ENCODE measurements around the gene ATF6. TPM values are rescaled to one million over a fixed set of nuclear protein-coding genes. Genes with fewer than 3 reads are reported as not detected.

The ATF6 gene
- total and polyA plus RNA-seq, 2 of the 4 experiments (the other 2 are of a cell fraction) = 12.2 to 17.6 TPM

GRCh38 chr1:161720422-161720821 is 45.7 kb upstream of the ATF6 start:
- no CpG with 5 or more reads among the region's 1 CpG for WGBS, 2 experiments (ENCODE audit: extremely low coverage in 2 of 2, insufficient read length in 1 of 2)
- no peak overlapping the region for H2BK120ac ChIP-seq (ENCODE audit: low read depth, low read length)
- dilution Hi-C loops (cut with HindIII; ENCODE audit: low sequenced_read_pairs, unreplicated experiment) (no loop called here), intact Hi-C loops (cut with micrococcal nuclease) (no loop called here), in situ Hi-C loops (cut with MboI; ENCODE audit: low sequenced_read_pairs) (no loop called here)
- no peaks in the 10 kb centered on the region for H4K20me1 ChIP-seq (ENCODE audit: insufficient read depth, low read length)
- no TSS peak for BruUV-seq (replicated peaks)
- no peak for TF ChIP-seq BHLHE40 (IDR thresholded peaks at IDR 0.05; ENCODE audit: low read depth, low read length)
- TF ChIP-seq MAFK (IDR thresholded peaks at IDR 0.05; ENCODE audit: low read depth, low read length) = no peak
- TF ChIP-seq ELK1 (IDR thresholded peaks at IDR 0.05; ENCODE audit: borderline replicate concordance, low read depth, low read length) = no peak
- no peak for TF ChIP-seq MXI1 (IDR thresholded peaks at IDR 0.05; ENCODE audit: borderline replicate concordance, low read depth, low read length)
- TF ChIP-seq SMC3 (IDR thresholded peaks at IDR 0.05; ENCODE audit: low read depth, low read length) = no peak
- TF ChIP-seq NFE2L2 (IDR thresholded peaks at IDR 0.05; ENCODE audit: low read depth, low read length) = no peak
- TF ChIP-seq, protein P1, sequence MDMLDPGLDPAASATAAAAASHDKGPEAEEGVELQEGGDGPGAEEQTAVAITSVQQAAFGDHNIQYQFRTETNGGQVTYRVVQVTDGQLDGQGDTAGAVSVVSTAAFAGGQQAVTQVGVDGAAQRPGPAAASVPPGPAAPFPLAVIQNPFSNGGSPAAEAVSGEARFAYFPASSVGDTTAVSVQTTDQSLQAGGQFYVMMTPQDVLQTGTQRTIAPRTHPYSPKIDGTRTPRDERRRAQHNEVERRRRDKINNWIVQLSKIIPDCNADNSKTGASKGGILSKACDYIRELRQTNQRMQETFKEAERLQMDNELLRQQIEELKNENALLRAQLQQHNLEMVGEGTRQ (IDR thresholded peaks at IDR 0.05; ENCODE audit: low read depth, low read length) = no peak
- no peak for TF ChIP-seq FOS (IDR thresholded peaks at IDR 0.05; ENCODE audit: low read depth, low read length)
- TF ChIP-seq RCOR1 (IDR thresholded peaks at IDR 0.05; ENCODE audit: insufficient replicate concordance, low read length) = no peak
- no peak for TF ChIP-seq RAD21 (IDR thresholded peaks at IDR 0.05; ENCODE audit: low read length)
- TF ChIP-seq CHD1 (IDR thresholded peaks at IDR 0.05; ENCODE audit: low read depth, low read length) = no peak
- TF ChIP-seq RFX5 (IDR thresholded peaks at IDR 0.05; ENCODE audit: low read depth, low read length) = no peak
- no peak for TF ChIP-seq CEBPB (IDR thresholded peaks at IDR 0.05; ENCODE audit: low read depth, low read length)
- TF ChIP-seq MAZ (IDR thresholded peaks at IDR 0.05; ENCODE audit: borderline replicate concordance, low read depth, low read length) = no peak
- TF ChIP-seq, protein P2, sequence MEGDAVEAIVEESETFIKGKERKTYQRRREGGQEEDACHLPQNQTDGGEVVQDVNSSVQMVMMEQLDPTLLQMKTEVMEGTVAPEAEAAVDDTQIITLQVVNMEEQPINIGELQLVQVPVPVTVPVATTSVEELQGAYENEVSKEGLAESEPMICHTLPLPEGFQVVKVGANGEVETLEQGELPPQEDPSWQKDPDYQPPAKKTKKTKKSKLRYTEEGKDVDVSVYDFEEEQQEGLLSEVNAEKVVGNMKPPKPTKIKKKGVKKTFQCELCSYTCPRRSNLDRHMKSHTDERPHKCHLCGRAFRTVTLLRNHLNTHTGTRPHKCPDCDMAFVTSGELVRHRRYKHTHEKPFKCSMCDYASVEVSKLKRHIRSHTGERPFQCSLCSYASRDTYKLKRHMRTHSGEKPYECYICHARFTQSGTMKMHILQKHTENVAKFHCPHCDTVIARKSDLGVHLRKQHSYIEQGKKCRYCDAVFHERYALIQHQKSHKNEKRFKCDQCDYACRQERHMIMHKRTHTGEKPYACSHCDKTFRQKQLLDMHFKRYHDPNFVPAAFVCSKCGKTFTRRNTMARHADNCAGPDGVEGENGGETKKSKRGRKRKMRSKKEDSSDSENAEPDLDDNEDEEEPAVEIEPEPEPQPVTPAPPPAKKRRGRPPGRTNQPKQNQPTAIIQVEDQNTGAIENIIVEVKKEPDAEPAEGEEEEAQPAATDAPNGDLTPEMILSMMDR (conservative IDR thresholded peaks at IDR 0.05; ENCODE audit: low read depth, low read length) = no peak
- no peak for TF ChIP-seq POLR2A (IDR thresholded peaks at IDR 0.05; ENCODE audit: low read depth, low read length)
- no peak overlapping the region for H3K23ac ChIP-seq (ENCODE audit: low read depth, low read length)
- H3K27ac ChIP-seq (ENCODE audit: insufficient read depth, low read length) = no peak overlapping the region
- H2AFZ ChIP-seq (replicated peaks; ENCODE audit: low read length, poor library complexity) = no peak overlapping the region
- ATAC-seq (ENCODE audit: low read depth) (no peak), DNase-seq (no peak)
- no peak overlapping the region for H2AK9ac ChIP-seq (replicated peaks; ENCODE audit: low read depth, low read length, poor library complexity)
- no peak overlapping the region for H2BK5ac ChIP-seq (ENCODE audit: low read depth, low read length, poor library complexity, severe bottlenecking)
- no peak overlapping the region for H4K5ac ChIP-seq (ENCODE audit: low read depth, low read length)
- H3K36me3 ChIP-seq (ENCODE audit: control insufficient read depth, insufficient read depth, low read length) = no peaks in the 10 kb centered on the region
- peaks cover 18% of the 10 kb centered on the region for H3K9me1 ChIP-seq (ENCODE audit: insufficient read depth, low read length)
- no peak overlapping the region for H3K4me3 ChIP-seq (ENCODE audit: insufficient read depth, low read depth, low read length)
- no peak overlapping the region for H3K18ac ChIP-seq (ENCODE audit: low read depth, low read length)
- no peak overlapping the region; the same call in 2 of the 3 replicates for H2BK15ac ChIP-seq (ENCODE audit: low read depth, low read length)
- no peak overlapping the region for H3K9ac ChIP-seq (ENCODE audit: low read depth, low read length)
- no peak overlapping the region for H3K4me2 ChIP-seq (ENCODE audit: low read depth, low read length)
- H2BK20ac ChIP-seq (ENCODE audit: low read depth, low read length) = no peak overlapping the region
- H3K56ac ChIP-seq (ENCODE audit: extremely low read depth, insufficient read depth, low read length) = no peak overlapping the region
- H3K14ac ChIP-seq (replicated peaks; ENCODE audit: low read depth, low read length) = no peak overlapping the region
- H3K4ac ChIP-seq (ENCODE audit: low read depth, low read length) = no peak overlapping the region
- no peaks in the 10 kb centered on the region for H3K27me3 ChIP-seq (ENCODE audit: control insufficient read depth, insufficient read depth, low read length)
- no peak overlapping the region for H4K91ac ChIP-seq (ENCODE audit: insufficient read depth, low read depth, low read length)
- H3K9me3 ChIP-seq (ENCODE audit: control insufficient read depth, insufficient read depth, low read length) = no peaks in the 10 kb centered on the region
- ChIA-PET CTCF (no interaction called here), POLR2A (ENCODE audit: unreplicated experiment) (no interaction called here)
- H2AK5ac ChIP-seq (ENCODE audit: low read depth, low read length) = no peak overlapping the region
- H3K4me1 ChIP-seq (ENCODE audit: control insufficient read depth, insufficient read depth, low read length) = peaks cover 2% of the 10 kb centered on the region
- H4K8ac ChIP-seq (ENCODE audit: low read depth in 2 of 2, low read length in 2 of 2) = no peak overlapping the region
- 0 out of 4 replicates have a peak, but pooled peaks cover 0 to 5% of the 10 kb centered on the region in 2 experiments for H3K79me1 ChIP-seq (ENCODE audit: low read depth in 1 of 2, low read length in 2 of 2)
